T-helper 22 cell (primary cell): ENCODE data around the gene HYPK.

Experiments
- DNase-seq: peaks from one replicate; pipeline ENCODE4 v3.0.0-alpha.2; 2020; ENCODE audit warnings: low read depth

The HYPK gene, protein sequence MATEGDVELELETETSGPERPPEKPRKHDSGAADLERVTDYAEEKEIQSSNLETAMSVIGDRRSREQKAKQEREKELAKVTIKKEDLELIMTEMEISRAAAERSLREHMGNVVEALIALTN

GRCh38 chr15:43800286-43801141 is at the start of gene HYPK:
Gene HYPK (plus strand): TSS chr15:43800599. CDS start chr15:43800623, 24 bp downstream.
- peak; percentile 83 for DNase-seq

DNA sequence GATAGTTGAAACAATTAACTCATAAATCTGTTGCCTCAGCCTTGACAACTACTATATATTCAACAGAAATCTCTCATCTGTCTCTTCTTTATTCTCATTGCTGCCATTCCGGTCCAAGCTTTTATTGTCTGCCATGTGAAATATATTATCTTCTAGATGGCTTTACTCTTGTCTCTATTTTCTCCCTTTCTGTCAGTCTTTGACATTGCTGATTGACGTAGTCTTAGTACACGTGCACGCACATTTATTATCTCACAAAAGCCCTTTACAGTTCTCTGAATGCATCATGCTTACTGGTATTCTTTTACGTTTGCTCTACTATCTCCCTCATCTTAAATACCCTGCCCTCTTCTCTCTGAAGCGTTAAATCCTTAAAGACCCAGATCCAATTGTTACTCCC is 48.5 kb upstream of the HYPK start:
- no peak for DNase-seq

- DNase-seq = no peak
Observed at GRCh38 chr15:43762824-43763223, 37.6 kb upstream of the HYPK start.

DNA sequence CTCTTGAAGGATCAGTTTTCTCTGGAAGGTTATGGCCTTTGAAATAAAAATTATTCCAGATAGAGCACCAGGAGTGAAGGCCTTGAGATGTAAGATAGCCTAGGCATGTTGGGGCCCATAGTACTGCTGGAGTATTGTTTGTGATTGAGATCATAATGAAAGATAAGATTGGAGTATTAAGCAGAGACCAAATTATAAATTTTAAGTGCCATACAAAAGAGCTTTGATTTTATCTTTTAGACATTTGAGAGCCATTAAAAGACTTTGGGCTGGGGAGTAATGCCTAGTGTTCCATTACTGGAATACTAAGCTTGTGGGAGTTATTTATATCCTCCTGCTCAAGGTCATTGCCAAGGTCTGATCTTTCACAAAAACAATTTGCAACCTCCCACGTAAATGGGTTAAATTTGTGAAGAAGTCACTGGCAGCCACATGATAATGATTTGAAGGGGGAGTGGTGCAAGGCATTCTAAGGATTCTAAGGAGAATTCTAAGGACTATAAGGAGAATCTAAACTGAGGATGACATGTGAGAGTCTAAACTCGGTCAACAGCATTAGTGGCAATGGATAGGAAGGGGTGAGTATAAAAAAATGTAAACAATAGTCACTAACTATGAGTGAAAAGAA is 36.5 kb upstream of the HYPK start:
- DNase-seq = no peak

DNA sequence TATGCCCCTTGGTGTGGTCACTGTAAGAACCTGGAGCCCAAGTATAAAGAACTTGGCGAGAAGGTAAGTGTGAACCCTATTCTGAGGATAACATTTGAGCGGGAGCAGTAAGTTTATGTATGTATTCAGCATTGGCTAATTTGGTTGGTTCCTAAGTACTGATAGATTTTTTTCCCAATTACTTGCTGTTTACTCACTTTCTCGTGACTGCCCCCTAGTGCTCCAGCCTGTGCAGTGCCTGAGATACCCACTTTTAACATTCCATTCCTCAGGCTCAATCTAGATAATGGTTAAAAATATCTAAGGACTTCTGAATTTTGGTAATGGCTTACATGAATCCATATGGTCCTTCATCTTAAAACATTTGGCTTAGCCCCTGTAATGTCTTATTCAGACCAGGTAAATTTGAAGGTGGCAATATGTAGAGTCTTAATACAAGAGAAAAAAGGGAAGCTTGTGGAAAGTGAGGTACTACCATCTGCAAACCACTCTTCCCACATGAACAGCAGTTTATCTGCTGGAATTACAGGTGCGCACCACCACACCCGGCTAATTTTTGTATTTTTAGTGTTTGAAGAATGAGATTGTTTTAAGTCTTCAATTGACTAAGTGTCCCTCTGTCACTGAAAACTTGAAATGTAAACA is 30.7 kb upstream of the HYPK start:
- DNase-seq = no peak

DNA sequence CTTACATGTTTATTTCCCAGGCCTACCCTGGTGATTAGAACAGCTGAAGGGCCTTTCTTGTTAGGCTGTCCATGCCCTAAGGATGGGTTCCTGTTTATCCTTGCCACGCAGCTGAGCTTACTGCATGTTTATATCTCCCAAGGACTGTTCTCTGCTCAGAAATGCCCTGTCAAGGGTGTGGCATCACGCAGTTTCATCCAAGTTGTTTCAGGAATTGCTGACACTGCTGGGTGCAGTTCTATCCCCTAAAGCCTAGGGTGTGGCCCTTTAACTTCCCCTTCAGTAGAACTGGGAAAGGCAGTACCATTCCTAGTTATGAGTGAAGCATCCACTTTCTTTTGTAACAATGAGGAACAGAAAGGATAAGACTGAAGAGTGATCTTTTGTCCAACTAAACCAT is 28.6 kb upstream of the HYPK start:
- no peak for DNase-seq

- DNase-seq = no peak
Observed at GRCh38 chr15:43772624-43773023, 27.8 kb upstream of the HYPK start.

DNA sequence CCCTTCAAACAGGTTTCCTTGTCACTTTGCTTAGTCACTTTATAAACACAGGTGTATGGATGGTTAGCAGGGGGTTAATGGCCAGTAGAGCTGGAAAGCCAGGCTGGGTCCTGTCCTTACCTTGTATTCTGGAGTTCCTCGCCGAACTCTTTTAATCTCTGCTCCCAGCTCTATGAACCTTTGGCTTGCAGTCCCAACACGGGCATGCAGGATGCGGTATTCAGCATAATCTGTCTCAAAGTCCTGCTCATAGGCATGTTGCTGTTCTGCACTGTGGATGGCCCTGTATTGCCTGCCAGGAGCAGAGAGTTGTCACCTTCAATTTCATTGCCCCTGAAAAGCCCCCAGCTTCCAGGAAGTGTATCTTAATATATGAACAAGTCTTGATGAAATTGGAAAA is 26.3 kb upstream of the HYPK start:
- DNase-seq = no peak

DNA sequence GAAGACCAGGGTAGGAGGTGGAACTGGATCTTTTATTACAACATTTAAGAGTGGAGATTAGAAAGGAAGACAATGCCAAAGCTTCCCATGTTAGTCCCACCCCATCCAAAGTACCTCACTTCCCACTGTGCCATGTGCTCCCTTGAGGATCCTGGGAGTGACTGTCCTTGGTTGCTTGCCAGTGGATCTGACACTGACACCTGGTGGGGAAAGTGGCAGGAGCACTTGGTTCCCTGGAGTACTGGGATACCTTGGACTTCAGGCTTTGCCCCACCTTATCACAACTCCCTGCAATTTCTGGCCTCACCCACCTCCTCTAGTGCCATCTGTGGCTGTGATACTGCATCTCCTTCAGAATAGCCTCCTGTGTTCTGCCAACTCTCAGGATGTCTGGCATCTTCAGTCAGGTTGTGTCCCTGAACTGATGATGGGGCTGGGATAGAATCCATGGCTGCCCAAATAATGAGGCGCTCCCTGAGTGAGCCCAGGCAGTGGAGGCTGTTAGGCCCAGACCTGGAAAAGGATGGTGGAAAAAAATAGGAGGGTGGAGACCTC is 24.9 kb upstream of the HYPK start:
- no peak for DNase-seq

DNA sequence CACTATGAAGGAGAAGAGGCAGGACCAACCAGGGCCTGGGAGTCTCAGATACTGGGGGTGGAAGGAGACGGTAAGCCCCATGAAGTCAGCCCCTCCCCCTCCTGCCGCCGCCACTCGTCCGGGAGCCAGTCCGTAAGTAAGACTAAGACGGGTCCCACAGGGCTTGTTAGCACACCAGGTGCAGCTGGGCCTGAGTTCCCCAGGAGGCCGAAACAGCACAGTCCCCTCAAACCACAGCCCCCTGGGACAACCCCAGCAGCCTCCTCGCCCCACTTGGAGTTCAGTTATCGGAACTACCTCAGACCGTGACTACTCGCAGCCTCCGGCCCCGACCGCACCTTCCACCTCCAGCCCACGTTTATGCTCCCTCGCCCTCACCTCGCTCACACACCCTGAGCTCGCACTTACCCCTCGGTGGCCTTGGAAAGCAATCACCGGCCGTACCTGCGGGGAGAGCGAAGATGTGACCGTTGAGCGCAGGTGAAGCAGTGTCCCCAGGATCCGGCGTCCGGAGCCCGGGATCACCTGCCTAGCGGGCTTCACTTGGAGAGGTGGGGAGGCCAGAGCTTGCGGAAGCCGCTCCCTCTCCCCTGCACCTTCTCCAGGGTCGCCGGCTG is 24.2 kb upstream of the HYPK start:
- no peak for DNase-seq

GRCh38 chr15:43776718-43777266 is 23.6 kb upstream of the HYPK start, which contains the start of gene ELL3:
Gene ELL3 (minus strand): TSS chr15:43776966. CDS start chr15:43776901, 65 bp downstream.
- DNase-seq = peak; percentile 66

- peak; percentile 72 for DNase-seq
Observed at GRCh38 chr15:43777267-43777914, 23.0 kb upstream of the HYPK start.

GRCh38 chr15:43779016-43779415 is 21.4 kb upstream of the HYPK start:
- no peak for DNase-seq

DNA sequence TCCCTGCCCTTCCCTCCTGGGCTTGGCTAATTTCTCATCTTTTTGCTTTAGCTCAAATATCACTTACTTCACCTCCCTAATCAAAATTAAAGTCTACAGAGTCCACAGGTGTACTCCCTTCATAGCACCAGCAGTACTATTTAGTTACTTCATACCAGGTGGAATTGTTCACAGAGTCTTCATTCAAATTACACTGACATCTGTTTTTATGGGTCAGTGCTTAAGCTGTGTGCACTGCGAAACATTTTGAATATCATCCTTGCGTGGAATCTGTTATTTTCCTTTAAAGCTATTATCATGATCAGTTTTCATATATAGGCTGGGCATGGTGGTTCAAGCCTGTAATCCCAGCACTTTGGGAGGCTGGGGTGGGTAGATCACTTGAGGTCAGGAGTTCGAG is 11.0 kb upstream of the HYPK start:
- DNase-seq = no peak

- DNase-seq = peak; percentile 99
Observed at GRCh38 chr15:43791993-43792760, 8.2 kb upstream of the HYPK start, which contains the start of gene SERF2. Gene SERF2 (plus strand): TSS chr15:43792320. CDS start chr15:43792377, 57 bp downstream.

GRCh38 chr15:43792761-43793476 is 7.5 kb upstream of the HYPK start:
- DNase-seq = no peak

- DNase-seq = no peak
Observed at GRCh38 chr15:43793647-43794046, 6.8 kb upstream of the HYPK start.

DNA sequence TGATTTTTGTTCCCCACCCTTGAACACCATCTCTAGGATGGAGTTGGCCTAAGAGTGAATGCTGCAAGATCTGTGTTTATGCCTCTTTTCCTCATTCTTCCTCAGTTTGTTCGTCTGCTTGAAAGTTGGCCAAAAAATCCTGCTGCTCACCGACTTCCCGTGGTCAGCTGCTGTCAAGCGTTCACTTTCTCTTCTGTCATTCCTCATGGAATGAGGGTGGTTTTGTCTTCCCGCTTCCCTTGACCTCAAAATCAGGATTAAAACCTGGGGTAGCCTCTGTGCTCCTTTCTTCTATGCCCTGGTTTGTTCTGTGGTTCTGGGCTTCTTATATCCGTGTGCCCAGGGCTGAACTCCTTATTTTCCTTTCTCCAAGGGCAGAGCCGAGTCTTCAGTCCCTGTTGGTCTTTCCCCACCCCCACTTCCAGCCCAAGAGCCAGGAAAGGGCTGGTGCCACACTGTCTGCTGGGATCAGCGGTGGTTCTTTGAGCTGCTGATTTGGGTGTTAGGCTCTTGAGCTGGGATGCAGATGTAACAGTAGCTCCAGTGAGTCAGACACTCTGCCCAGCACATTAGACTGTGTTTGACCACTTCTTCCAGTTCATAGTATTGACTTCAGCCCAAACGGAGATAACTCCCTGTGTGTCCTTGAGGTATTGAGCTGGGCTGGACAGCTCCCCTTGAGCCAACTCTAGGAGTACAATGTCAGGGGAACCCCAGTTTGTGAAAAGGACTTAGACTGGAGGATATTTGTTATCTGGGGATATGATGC is 5.9 kb upstream of the HYPK start:
- DNase-seq = no peak

DNA sequence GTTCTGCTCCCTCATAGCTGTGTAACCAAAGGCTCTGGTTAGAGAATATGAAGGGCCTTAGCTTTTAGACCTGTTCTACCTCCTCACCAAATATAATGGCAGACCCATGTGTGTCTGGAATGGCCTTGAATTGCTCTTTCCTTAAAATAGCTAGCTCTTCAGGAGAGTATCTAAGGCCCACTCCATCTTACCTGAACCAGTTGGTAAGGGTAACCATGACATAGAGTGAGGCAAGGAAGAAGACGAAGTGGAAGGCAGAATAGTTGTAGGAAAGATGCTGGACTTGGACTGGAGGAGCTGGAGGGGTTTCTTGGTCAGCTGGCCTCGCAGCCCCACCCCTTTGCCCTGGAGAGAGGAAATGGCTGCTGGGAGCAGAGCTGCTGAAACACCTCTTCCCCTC is 5.2 kb upstream of the HYPK start:
- DNase-seq = no peak
